PC-9 (cell line): ENCODE results near the gene SESN1.

Source experiments
- EZH2 ChIP-seq: fragments of 200-600 bp; sonication (generic); IDR thresholded peaks from 2 replicates; pipeline ENCODE4 v1.8.0; 2017; ENCODE audit warnings: antibody characterized with exemption, low read depth
- TF ChIP-seq, protein P1 (sequence below): fragments of 200-600 bp; sonication (generic); conservative IDR thresholded peaks from 2 replicates; pipeline ENCODE4 v1.6.1; 2017; ENCODE audit warnings: mixed run types, antibody characterized with exemption, mild to moderate bottlenecking, moderate library complexity

DNA sequence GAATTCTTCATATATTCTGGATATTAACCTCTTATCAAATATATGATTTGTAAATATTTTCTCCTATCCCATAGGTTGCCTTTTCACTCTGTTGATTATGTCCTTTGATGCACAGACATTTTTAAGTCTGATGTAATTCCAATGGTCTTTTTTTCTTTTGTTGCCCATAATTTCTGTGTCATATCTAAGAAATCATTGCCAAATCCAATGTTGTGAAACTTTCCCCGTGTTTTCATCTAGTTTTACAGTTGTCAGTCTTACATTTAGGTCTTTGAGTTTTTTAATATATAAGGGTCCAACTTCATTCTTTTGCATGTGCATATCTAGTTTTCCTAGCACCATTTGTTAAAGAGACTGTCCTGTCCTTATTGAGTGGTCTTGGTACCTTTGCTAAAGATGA, 111.5 kb downstream of the SESN1 start:
- TF ChIP-seq, protein P1, sequence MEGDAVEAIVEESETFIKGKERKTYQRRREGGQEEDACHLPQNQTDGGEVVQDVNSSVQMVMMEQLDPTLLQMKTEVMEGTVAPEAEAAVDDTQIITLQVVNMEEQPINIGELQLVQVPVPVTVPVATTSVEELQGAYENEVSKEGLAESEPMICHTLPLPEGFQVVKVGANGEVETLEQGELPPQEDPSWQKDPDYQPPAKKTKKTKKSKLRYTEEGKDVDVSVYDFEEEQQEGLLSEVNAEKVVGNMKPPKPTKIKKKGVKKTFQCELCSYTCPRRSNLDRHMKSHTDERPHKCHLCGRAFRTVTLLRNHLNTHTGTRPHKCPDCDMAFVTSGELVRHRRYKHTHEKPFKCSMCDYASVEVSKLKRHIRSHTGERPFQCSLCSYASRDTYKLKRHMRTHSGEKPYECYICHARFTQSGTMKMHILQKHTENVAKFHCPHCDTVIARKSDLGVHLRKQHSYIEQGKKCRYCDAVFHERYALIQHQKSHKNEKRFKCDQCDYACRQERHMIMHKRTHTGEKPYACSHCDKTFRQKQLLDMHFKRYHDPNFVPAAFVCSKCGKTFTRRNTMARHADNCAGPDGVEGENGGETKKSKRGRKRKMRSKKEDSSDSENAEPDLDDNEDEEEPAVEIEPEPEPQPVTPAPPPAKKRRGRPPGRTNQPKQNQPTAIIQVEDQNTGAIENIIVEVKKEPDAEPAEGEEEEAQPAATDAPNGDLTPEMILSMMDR: no peak
- TF ChIP-seq EZH2: no peak
